ENCODE results near the gene NUSAP1.
"Not testable (repeated sequence)": the region's sequence is repeated elsewhere in the genome, so short reads cannot be mapped to it uniquely, and the experiment has no call there.

Gene NUSAP1

GRCh38 chr15:41350057-41350717 is 17.5 kb downstream of the NUSAP1 start:
- no peak overlapping the region for H3K4me3 Mint-ChIP-seq
- no peak overlapping the region for H3K27ac Mint-ChIP-seq
- peaks cover 69% of the 10 kb centered on the region for H3K36me3 Mint-ChIP-seq (ENCODE audit: low read depth)
- H3K4me1 Mint-ChIP-seq (ENCODE audit: low read depth): no peaks in the 10 kb centered on the region
- no peaks in the 10 kb centered on the region for H3K9me3 Mint-ChIP-seq
- no peaks in the 10 kb centered on the region for H3K27me3 Mint-ChIP-seq

GRCh38 chr15:41354371-41354770 is 21.7 kb downstream of the NUSAP1 start:
- H3K27me3 Mint-ChIP-seq: no peaks in the 10 kb centered on the region
- no peaks in the 10 kb centered on the region for H3K9me3 Mint-ChIP-seq
- no peak overlapping the region for H3K4me3 Mint-ChIP-seq
- peaks cover 79% of the 10 kb centered on the region for H3K36me3 Mint-ChIP-seq (ENCODE audit: low read depth)
- H3K27ac Mint-ChIP-seq: no peak overlapping the region
- H3K4me1 Mint-ChIP-seq (ENCODE audit: low read depth): no peaks in the 10 kb centered on the region

- Mint-ChIP-seq H3K9me3 (no peaks in the 10 kb centered on the region), H3K36me3 (ENCODE audit: low read depth) (peaks cover 55% of the 10 kb centered on the region), H3K4me1 (ENCODE audit: low read depth) (no peaks in the 10 kb centered on the region), H3K27ac (no peak overlapping the region), H3K27me3 (no peaks in the 10 kb centered on the region), H3K4me3 (no peak overlapping the region)
Observed at GRCh38 chr15:41367418-41367817, 34.7 kb downstream of the NUSAP1 start.

GRCh38 chr15:41377978-41378377 is 45.3 kb downstream of the NUSAP1 start:
- peaks cover 49% of the 10 kb centered on the region for H3K36me3 Mint-ChIP-seq (ENCODE audit: low read depth)
- no peak overlapping the region for H3K4me3 Mint-ChIP-seq
- H3K27me3 Mint-ChIP-seq: no peaks in the 10 kb centered on the region
- H3K9me3 Mint-ChIP-seq: no peaks in the 10 kb centered on the region
- H3K4me1 Mint-ChIP-seq (ENCODE audit: low read depth): no peaks in the 10 kb centered on the region
- H3K27ac Mint-ChIP-seq: no peak overlapping the region

- H3K27ac Mint-ChIP-seq; H3K4me1 Mint-ChIP-seq (ENCODE audit: low read depth); H3K9me3 Mint-ChIP-seq; H3K27me3 Mint-ChIP-seq; H3K4me3 Mint-ChIP-seq: not testable (repeated sequence)
- peaks cover 29% of the 10 kb centered on the region for H3K36me3 Mint-ChIP-seq (ENCODE audit: low read depth)
Observed at GRCh38 chr15:41383974-41384749, 51.5 kb downstream of the NUSAP1 start.

GRCh38 chr15:41387646-41388045 is 55.0 kb downstream of the NUSAP1 start:
- Mint-ChIP-seq H3K36me3 (ENCODE audit: low read depth) (peaks cover 19% of the 10 kb centered on the region), H3K27me3 (no peaks in the 10 kb centered on the region), H3K4me1 (ENCODE audit: low read depth) (peaks cover 3% of the 10 kb centered on the region), H3K27ac (no peak overlapping the region), H3K9me3 (no peaks in the 10 kb centered on the region), H3K4me3 (no peak overlapping the region)

GRCh38 chr15:41392659-41393058 is 60.0 kb downstream of the NUSAP1 start:
- no peaks in the 10 kb centered on the region for H3K27me3 Mint-ChIP-seq
- H3K9me3 Mint-ChIP-seq: no peaks in the 10 kb centered on the region
- peaks cover 20% of the 10 kb centered on the region for H3K4me1 Mint-ChIP-seq (ENCODE audit: low read depth)
- peak overlapping the region; percentile 28 for H3K27ac Mint-ChIP-seq
- no peak overlapping the region for H3K4me3 Mint-ChIP-seq
- peaks cover 40% of the 10 kb centered on the region for H3K36me3 Mint-ChIP-seq (ENCODE audit: low read depth)

GRCh38 chr15:41394924-41395323 is 62.2 kb downstream of the NUSAP1 start:
- H3K36me3 Mint-ChIP-seq (ENCODE audit: low read depth): peaks cover 33% of the 10 kb centered on the region
- peak overlapping the region; percentile 49 for H3K27ac Mint-ChIP-seq
- H3K4me1 Mint-ChIP-seq (ENCODE audit: low read depth): peaks cover 20% of the 10 kb centered on the region
- H3K4me3 Mint-ChIP-seq: no peak overlapping the region
- H3K27me3 Mint-ChIP-seq: no peaks in the 10 kb centered on the region
- no peaks in the 10 kb centered on the region for H3K9me3 Mint-ChIP-seq

GRCh38 chr15:41396111-41396510 is 63.4 kb downstream of the NUSAP1 start:
- H3K4me1 Mint-ChIP-seq (ENCODE audit: low read depth): peaks cover 24% of the 10 kb centered on the region
- H3K9me3 Mint-ChIP-seq: no peaks in the 10 kb centered on the region
- no peak overlapping the region for H3K27ac Mint-ChIP-seq
- H3K4me3 Mint-ChIP-seq: no peak overlapping the region
- H3K36me3 Mint-ChIP-seq (ENCODE audit: low read depth): peaks cover 33% of the 10 kb centered on the region
- no peaks in the 10 kb centered on the region for H3K27me3 Mint-ChIP-seq

GRCh38 chr15:41401904-41402267 is 69.2 kb downstream of the NUSAP1 start:
- peaks cover 19% of the 10 kb centered on the region for H3K4me1 Mint-ChIP-seq (ENCODE audit: low read depth)
- H3K27me3 Mint-ChIP-seq: no peaks in the 10 kb centered on the region
- peaks cover under 1% of the 10 kb centered on the region for H3K36me3 Mint-ChIP-seq (ENCODE audit: low read depth)
- H3K4me3 Mint-ChIP-seq: peak overlapping the region; percentile 95
- H3K9me3 Mint-ChIP-seq: no peaks in the 10 kb centered on the region
- H3K27ac Mint-ChIP-seq: peak overlapping the region; percentile 96

- no peak overlapping the region for H3K27ac Mint-ChIP-seq
- no peaks in the 10 kb centered on the region for H3K36me3 Mint-ChIP-seq (ENCODE audit: low read depth)
- peaks cover 16% of the 10 kb centered on the region for H3K4me1 Mint-ChIP-seq (ENCODE audit: low read depth)
- H3K4me3 Mint-ChIP-seq: no peak overlapping the region
- no peaks in the 10 kb centered on the region for H3K9me3 Mint-ChIP-seq
- H3K27me3 Mint-ChIP-seq: no peaks in the 10 kb centered on the region
Observed at GRCh38 chr15:41407341-41407740, 74.7 kb downstream of the NUSAP1 start.

- Mint-ChIP-seq H3K36me3 (ENCODE audit: low read depth) (no peaks in the 10 kb centered on the region), H3K27me3 (no peaks in the 10 kb centered on the region), H3K9me3 (no peaks in the 10 kb centered on the region), H3K4me1 (ENCODE audit: low read depth) (peaks cover 11% of the 10 kb centered on the region), H3K27ac (no peak overlapping the region), H3K4me3 (no peak overlapping the region)
Observed at GRCh38 chr15:41408234-41408641, 75.6 kb downstream of the NUSAP1 start.

- Mint-ChIP-seq H3K36me3 (ENCODE audit: low read depth) (no peaks in the 10 kb centered on the region), H3K9me3 (no peaks in the 10 kb centered on the region)
Observed at GRCh38 chr15:41411031-41411430, 78.3 kb downstream of the NUSAP1 start.

GRCh38 chr15:41411441-41411840 is 78.8 kb downstream of the NUSAP1 start:
- H3K4me1 Mint-ChIP-seq (ENCODE audit: low read depth): peaks cover 11% of the 10 kb centered on the region
- no peaks in the 10 kb centered on the region for H3K27me3 Mint-ChIP-seq
- H3K9me3 Mint-ChIP-seq: no peaks in the 10 kb centered on the region
- H3K4me3 Mint-ChIP-seq: no peak overlapping the region
- no peak overlapping the region for H3K27ac Mint-ChIP-seq
- peaks cover 3% of the 10 kb centered on the region for H3K36me3 Mint-ChIP-seq (ENCODE audit: low read depth)

More at GRCh38 chr15:41411031-41411430, 78.3 kb downstream of the NUSAP1 start:
- Mint-ChIP-seq H3K27me3 (no peaks in the 10 kb centered on the region), H3K4me1 (ENCODE audit: low read depth) (peaks cover 7% of the 10 kb centered on the region), H3K27ac (no peak overlapping the region), H3K4me3 (no peak overlapping the region)

- Mint-ChIP-seq H3K27me3 (no peaks in the 10 kb centered on the region), H3K27ac (peak overlapping the region; percentile 96), H3K9me3 (no peaks in the 10 kb centered on the region), H3K4me1 (ENCODE audit: low read depth) (peaks cover 40% of the 10 kb centered on the region), H3K4me3 (peak overlapping the region; percentile 99), H3K36me3 (ENCODE audit: low read depth) (peaks cover 4% of the 10 kb centered on the region)
Observed at GRCh38 chr15:41416128-41416741, 83.6 kb downstream of the NUSAP1 start.

Data from stimulated activated naive CD8-positive, alpha-beta T cell treated with anti-CD3 and anti-CD28 coated beads, Interleukin-15, Interleukin-2, amounts not matched to agents 100 ng/mL and 50 ng/mL, for 24 hours (primary cell).